HCT116 (cell line): ENCODE data around the gene SESN3. TPM values are rescaled to one million over a fixed set of nuclear protein-coding genes. Genes with fewer than 3 reads are reported as not detected.

Experiments used
- ATAC-seq: fragments of 200-7000 bp; cut with Tn5 transposase; 2 replicates; pipeline ENCODE4 v1.9.1; 2020; ENCODE audit warnings: mild to moderate bottlenecking, moderate library complexity
- BruUV-seq: library from RNA; stranded (reverse); fragments of 400-500 nt; replicated peaks from 2 replicates; lab custom pipeline; 2021; lab: Mats Ljungman, UMichigan
- CTCF ChIA-PET: fragments of 300-600 bp; sonication (Branson Sonifier 250); formaldehyde crosslinking; loops from one replicate; lab custom pipeline; 2021; ENCODE audit warnings: antibody characterized with exemption; lab: Charles Lee
- POLR2A ChIA-PET: fragments of 300-600, 350-600 bp; sonication (Branson Sonifier 250); formaldehyde crosslinking; loops from one replicate; lab custom pipeline; 2021; ENCODE audit warnings: antibody characterized with exemption; lab: Charles Lee
- RAD21 ChIA-PET, 2 experiments: fragments of 300-600 bp; sonication (Branson Sonifier 250); formaldehyde crosslinking; loops; one replicate each; lab custom pipeline; 2023; ENCODE audit warnings: low total read pairs in 2 of 2; ENCODE audit not compliant: uncharacterized antibody in 2 of 2, unreplicated experiment in 2 of 2, low non-redundant PET in 1 of 2; lab: Charles Lee
- DNase-seq: peaks from one replicate; pipeline ENCODE4 v3.0.0-alpha.2; 2010; ENCODE audit warnings: low read depth, low spot score
- H2AFZ ChIP-seq: fragments of 200-600 bp; shearing (Covaris generic), sonication (generic); 2 replicates; pipeline ENCODE4 v1.6.1; 2017; ENCODE audit warnings: low read depth, mixed run types, mixed read lengths, antibody characterized with exemption, low read length; ENCODE audit not compliant: poor library complexity, severe bottlenecking
- H3K27ac ChIP-seq: 2 replicates; pipeline ENCODE4 v1.5.1; 2012; ENCODE audit warnings: low read depth, low read length
- H3K27me3 ChIP-seq: fragments of 200-600 bp; sonication (generic); 2 replicates; pipeline ENCODE4 v1.6.1; 2016; ENCODE audit warnings: mixed run types, low read length, mixed read lengths; ENCODE audit not compliant: insufficient read depth
- H3K36me3 ChIP-seq, 2 experiments: fragments of 200-500 bp in 1 of 2; fragments of 200-600 bp in 1 of 2; sonication (Bioruptor generic) in 1 of 2; sonication (generic) in 1 of 2; 2 replicates each; pipeline versions ENCODE4 v1.5.1 to v1.6.1; 2014 to 2016; ENCODE audit warnings: low read length in 2 of 2, inconsistent platforms in 1 of 2, mixed read lengths in 1 of 2, mixed run types in 1 of 2; ENCODE audit not compliant: insufficient read depth in 2 of 2, control insufficient read depth in 1 of 2
- H3K4me1 ChIP-seq, 2 experiments: fragments of 200-600 bp in 1 of 2; sonication (generic) in 1 of 2; 2 replicates each; pipeline versions ENCODE4 v1.5.1 to v1.6.1; 2012 to 2017; ENCODE audit warnings: low read length in 2 of 2, inconsistent platforms in 1 of 2, mild to moderate bottlenecking in 1 of 2, mixed read lengths in 1 of 2, mixed run types in 1 of 2, moderate library complexity in 1 of 2; ENCODE audit not compliant: insufficient read depth in 2 of 2, control insufficient read depth in 1 of 2
- H3K4me2 ChIP-seq: fragments of 200-600 bp; sonication (generic); 2 replicates; pipeline ENCODE4 v1.6.1; 2017; ENCODE audit warnings: mixed run types, low read length, mixed read lengths
- H3K4me3 ChIP-seq, 2 experiments: fragments of 200-600 bp in 1 of 2; sonication (generic) in 1 of 2; replicated peaks in 1 of 2; 2 replicates each; pipeline ENCODE4 v1.5.1; 2011 to 2016; ENCODE audit warnings: low read length in 2 of 2, control low read depth in 1 of 2, low read depth in 1 of 2, mild to moderate bottlenecking in 1 of 2, mixed read lengths in 1 of 2, mixed run types in 1 of 2
- H3K79me2 ChIP-seq: fragments of 200-600 bp; sonication (generic); 2 replicates; pipeline ENCODE4 v1.6.1; 2017; ENCODE audit warnings: mild to moderate bottlenecking, mixed run types, low read length, moderate library complexity, mixed read lengths; ENCODE audit not compliant: insufficient read depth
- H3K9ac ChIP-seq: fragments of 200-600 bp; sonication (generic); 2 replicates; pipeline ENCODE4 v1.6.1; 2016; ENCODE audit warnings: low read length, mixed read lengths
- H3K9me2 ChIP-seq: fragments of 200-600 bp; sonication (generic), shearing (Covaris generic); 2 replicates; pipeline ENCODE4 v1.6.1; 2017; ENCODE audit warnings: mixed run types, mild to moderate bottlenecking, moderate library complexity; ENCODE audit not compliant: insufficient read depth
- H3K9me3 ChIP-seq, 2 experiments: fragments of 200-500 bp in 1 of 2; fragments of 200-600 bp in 1 of 2; sonication (Bioruptor generic) in 1 of 2; sonication (generic) in 1 of 2; 2 replicates each; pipeline ENCODE4 v1.6.1; 2014 to 2017; ENCODE audit warnings: low read length in 2 of 2, mixed read lengths in 2 of 2, inconsistent platforms in 1 of 2, low read depth in 1 of 2, mild to moderate bottlenecking in 1 of 2, mixed run types in 1 of 2, moderate library complexity in 1 of 2; ENCODE audit not compliant: control insufficient read depth in 1 of 2, insufficient read depth in 1 of 2
- H4K20me1 ChIP-seq: fragments of 200-600 bp; sonication (generic), shearing (Covaris generic); 2 replicates; pipeline ENCODE4 v1.6.1; 2017; ENCODE audit warnings: mixed run types, mild to moderate bottlenecking, moderate library complexity; ENCODE audit not compliant: insufficient read depth
- CBX3 ChIP-seq: IDR thresholded peaks from 2 replicates; pipeline ENCODE4 v1.6.1; 2012; ENCODE audit warnings: low read depth
- EGR1 ChIP-seq: IDR thresholded peaks from 2 replicates; pipeline ENCODE4 v1.6.1; 2012; ENCODE audit warnings: low read depth
- ELF1 ChIP-seq: IDR thresholded peaks from 2 replicates; pipeline ENCODE4 v1.6.1; 2012; ENCODE audit warnings: low read depth, borderline replicate concordance
- EZH2 ChIP-seq: fragments of 200-600 bp; sonication (generic); IDR thresholded peaks from 2 replicates; pipeline ENCODE4 v1.6.1; 2017; ENCODE audit warnings: antibody characterized with exemption, mixed run types
- EZH2phosphoT487 ChIP-seq: fragments of 200-600 bp; IDR thresholded peaks from 2 replicates; pipeline ENCODE4 v1.6.1; 2018; ENCODE audit warnings: antibody characterized with exemption, borderline replicate concordance
- FOSL1 ChIP-seq: IDR thresholded peaks from 2 replicates; pipeline ENCODE4 v1.6.1; 2012; ENCODE audit warnings: low read depth
- POLR2AphosphoS5 ChIP-seq: IDR thresholded peaks from 2 replicates; pipeline ENCODE4 v1.6.1; 2011; ENCODE audit warnings: mild to moderate bottlenecking, low read depth, low read length, moderate library complexity
- SP1 ChIP-seq: IDR thresholded peaks from 2 replicates; pipeline ENCODE4 v1.6.1; 2012; ENCODE audit warnings: low read depth
- SRF ChIP-seq: IDR thresholded peaks from 2 replicates; pipeline ENCODE4 v1.6.1; 2012; ENCODE audit warnings: low read depth
- YY1 ChIP-seq: IDR thresholded peaks from 2 replicates; pipeline ENCODE4 v1.6.1; 2011; ENCODE audit warnings: low read length, low read depth, moderate library complexity, mild to moderate bottlenecking; ENCODE audit not compliant: insufficient replicate concordance; ENCODE audit errors: extremely low read depth
- ZNF274 ChIP-seq: fragments of 200-500 bp; sonication (Bioruptor generic); IDR thresholded peaks from 2 replicates; pipeline ENCODE4 v1.6.1; 2014; ENCODE audit warnings: mild to moderate bottlenecking, low read depth, low read length, inconsistent platforms
- intact Hi-C: fragments of 100-400 bp; cut with micrococcal nuclease; formaldehyde crosslinking; loops from 2 replicates; pipeline ENCODE4 v1.10.0; 2022
- total RNA-seq: library from RNA; stranded (reverse); gene quantifications from one replicate; pipeline ENCODE4 v1.2.1, GENCODE V29; 2021; ENCODE audit not compliant: unreplicated experiment
- TF ChIP-seq, protein P1 (sequence below): IDR thresholded peaks from 2 replicates; pipeline ENCODE4 v1.6.1; 2012; ENCODE audit warnings: low read depth
- TF ChIP-seq, protein P2 (sequence below), 3 experiments: fragments of 200-600 bp in 1 of 3; sonication (generic) in 1 of 3; IDR thresholded peaks in 2 of 3; conservative IDR thresholded peaks in 1 of 3; 2 replicates each; pipeline ENCODE4 v1.5.1; 2012 to 2017; ENCODE audit warnings: low read depth in 2 of 3, low read length in 2 of 3, antibody characterized with exemption in 1 of 3, borderline replicate concordance in 1 of 3, control low read depth in 1 of 3, mild to moderate bottlenecking in 1 of 3, mixed read lengths in 1 of 3, mixed run types in 1 of 3, moderate library complexity in 1 of 3; ENCODE audit not compliant: insufficient read depth in 1 of 3
- TF ChIP-seq, protein P3 (sequence below): IDR thresholded peaks from 2 replicates; pipeline ENCODE4 v1.6.1; 2012

Gene SESN3
- total RNA-seq, 1 experiment from 2014 or later, result 4.2 TPM

DNA sequence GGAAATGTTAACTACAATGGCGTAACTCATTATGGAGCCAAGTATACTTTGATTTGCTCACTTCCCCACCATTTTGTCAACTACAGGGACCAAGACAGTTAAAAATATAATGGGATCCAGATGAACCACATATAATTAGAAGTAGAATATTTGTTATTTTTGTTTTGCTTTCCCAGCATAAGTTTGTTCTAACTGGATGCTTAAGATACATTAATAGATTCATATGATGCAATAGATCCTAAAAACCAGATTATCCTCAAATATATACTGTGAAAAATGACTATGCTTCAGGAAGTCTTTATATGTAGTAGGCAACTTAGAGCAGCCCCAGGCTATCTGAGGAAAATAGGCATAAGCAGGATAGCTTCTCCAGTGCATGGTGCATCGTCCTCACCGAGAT lies 38.3 kb downstream of the SESN3 start:
- Histone ChIP-seq H3K4me2 (no peak overlapping the region), H3K9ac (no peak overlapping the region), H3K27ac (no peak overlapping the region), H3K9me2 (no peaks in the 10 kb centered on the region), H3K36me3 (no peaks in the 10 kb centered on the region), H4K20me1 (no peaks in the 10 kb centered on the region), H3K27me3 (no peaks in the 10 kb centered on the region), H3K9me3 (no peaks in the 10 kb centered on the region), H3K4me1 (no peaks in the 10 kb centered on the region), H3K79me2 (no peaks in the 10 kb centered on the region), H3K4me3 (no peak overlapping the region), H2AFZ (no peak overlapping the region)
- ChIA-PET POLR2A (no interaction called here), CTCF (no interaction called here), RAD21 (no interaction called here)
- TF ChIP-seq EZH2phosphoT487 (no peak), POLR2AphosphoS5 (no peak), SP1 (no peak), SRF (no peak), ELF1 (no peak), EZH2 (no peak), CBX3 (no peak), EGR1 (no peak), ZNF274 (no peak), YY1 (no peak), FOSL1 (no peak)
- TF ChIP-seq, protein P1, sequence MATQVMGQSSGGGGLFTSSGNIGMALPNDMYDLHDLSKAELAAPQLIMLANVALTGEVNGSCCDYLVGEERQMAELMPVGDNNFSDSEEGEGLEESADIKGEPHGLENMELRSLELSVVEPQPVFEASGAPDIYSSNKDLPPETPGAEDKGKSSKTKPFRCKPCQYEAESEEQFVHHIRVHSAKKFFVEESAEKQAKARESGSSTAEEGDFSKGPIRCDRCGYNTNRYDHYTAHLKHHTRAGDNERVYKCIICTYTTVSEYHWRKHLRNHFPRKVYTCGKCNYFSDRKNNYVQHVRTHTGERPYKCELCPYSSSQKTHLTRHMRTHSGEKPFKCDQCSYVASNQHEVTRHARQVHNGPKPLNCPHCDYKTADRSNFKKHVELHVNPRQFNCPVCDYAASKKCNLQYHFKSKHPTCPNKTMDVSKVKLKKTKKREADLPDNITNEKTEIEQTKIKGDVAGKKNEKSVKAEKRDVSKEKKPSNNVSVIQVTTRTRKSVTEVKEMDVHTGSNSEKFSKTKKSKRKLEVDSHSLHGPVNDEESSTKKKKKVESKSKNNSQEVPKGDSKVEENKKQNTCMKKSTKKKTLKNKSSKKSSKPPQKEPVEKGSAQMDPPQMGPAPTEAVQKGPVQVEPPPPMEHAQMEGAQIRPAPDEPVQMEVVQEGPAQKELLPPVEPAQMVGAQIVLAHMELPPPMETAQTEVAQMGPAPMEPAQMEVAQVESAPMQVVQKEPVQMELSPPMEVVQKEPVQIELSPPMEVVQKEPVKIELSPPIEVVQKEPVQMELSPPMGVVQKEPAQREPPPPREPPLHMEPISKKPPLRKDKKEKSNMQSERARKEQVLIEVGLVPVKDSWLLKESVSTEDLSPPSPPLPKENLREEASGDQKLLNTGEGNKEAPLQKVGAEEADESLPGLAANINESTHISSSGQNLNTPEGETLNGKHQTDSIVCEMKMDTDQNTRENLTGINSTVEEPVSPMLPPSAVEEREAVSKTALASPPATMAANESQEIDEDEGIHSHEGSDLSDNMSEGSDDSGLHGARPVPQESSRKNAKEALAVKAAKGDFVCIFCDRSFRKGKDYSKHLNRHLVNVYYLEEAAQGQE, result no peak
- TF ChIP-seq, protein P2, sequence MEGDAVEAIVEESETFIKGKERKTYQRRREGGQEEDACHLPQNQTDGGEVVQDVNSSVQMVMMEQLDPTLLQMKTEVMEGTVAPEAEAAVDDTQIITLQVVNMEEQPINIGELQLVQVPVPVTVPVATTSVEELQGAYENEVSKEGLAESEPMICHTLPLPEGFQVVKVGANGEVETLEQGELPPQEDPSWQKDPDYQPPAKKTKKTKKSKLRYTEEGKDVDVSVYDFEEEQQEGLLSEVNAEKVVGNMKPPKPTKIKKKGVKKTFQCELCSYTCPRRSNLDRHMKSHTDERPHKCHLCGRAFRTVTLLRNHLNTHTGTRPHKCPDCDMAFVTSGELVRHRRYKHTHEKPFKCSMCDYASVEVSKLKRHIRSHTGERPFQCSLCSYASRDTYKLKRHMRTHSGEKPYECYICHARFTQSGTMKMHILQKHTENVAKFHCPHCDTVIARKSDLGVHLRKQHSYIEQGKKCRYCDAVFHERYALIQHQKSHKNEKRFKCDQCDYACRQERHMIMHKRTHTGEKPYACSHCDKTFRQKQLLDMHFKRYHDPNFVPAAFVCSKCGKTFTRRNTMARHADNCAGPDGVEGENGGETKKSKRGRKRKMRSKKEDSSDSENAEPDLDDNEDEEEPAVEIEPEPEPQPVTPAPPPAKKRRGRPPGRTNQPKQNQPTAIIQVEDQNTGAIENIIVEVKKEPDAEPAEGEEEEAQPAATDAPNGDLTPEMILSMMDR (IDR thresholded peaks at IDR 0.05 in 2 of 3, conservative IDR thresholded peaks at IDR 0.05 in 1 of 3; ENCODE audit: borderline replicate concordance in 1 of 3, insufficient read depth in 1 of 3, low read depth in 2 of 3, low read length in 2 of 3), result no peak
- TF ChIP-seq, protein P3, sequence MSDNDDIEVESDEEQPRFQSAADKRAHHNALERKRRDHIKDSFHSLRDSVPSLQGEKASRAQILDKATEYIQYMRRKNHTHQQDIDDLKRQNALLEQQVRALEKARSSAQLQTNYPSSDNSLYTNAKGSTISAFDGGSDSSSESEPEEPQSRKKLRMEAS, result no peak
- intact Hi-C loops, result no loop called here
- BruUV-seq, result no TSS peak
- no peak for DNase-seq
- ATAC-seq, result no peak
